Measurements from ENCODE around the gene RPS6KA2. TPM values are rescaled to one million over a fixed set of nuclear protein-coding genes. Genes with fewer than 3 reads are reported as not detected.

Gene RPS6KA2
- total RNA-seq, 1 donor = 2.4 TPM

DNA sequence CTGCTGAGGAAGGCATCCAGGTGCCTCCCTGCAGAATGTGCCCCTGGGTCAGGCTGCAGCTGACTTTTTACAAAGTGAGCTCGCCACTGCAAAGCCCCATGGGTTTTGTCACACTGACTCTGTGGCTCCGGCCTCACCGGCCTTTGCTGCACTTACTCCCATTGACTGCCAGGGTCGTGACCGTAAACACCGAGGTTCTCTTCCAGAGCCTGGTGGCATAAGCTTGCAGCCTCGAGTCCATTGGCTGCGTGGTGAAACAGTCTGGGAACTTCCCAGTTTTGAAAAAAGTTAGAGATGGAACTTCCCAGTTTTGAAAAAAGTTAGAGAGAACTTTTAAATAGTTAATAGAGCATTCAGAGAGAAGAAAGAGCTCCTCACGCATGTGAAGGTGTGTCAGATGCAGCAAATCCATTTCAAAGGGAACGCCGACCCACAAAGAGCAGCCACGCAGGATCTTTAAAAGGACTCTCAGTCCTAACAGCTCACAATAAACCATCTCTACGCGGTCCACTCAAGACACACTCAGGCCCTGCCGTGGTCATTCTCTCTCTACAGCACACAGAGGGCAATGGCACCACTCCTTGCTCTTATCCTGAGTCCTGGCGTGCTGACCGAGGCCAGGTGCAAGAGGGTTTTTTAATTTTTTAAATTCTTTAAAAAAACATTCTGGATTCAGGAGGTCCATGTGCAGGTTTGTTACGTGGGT is 53.4 kb downstream of the RPS6KA2 start:
- Histone ChIP-seq H3K9me3 (ENCODE audit: low read depth, low read length) (no peaks in the 10 kb centered on the region), H3K27me3 (ENCODE audit: insufficient read depth, low read length) (no peaks in the 10 kb centered on the region), H3K4me3 (ENCODE audit: low read length) (no peak overlapping the region), H3K4me1 (ENCODE audit: insufficient read depth, low read length) (no peaks in the 10 kb centered on the region)

DNA sequence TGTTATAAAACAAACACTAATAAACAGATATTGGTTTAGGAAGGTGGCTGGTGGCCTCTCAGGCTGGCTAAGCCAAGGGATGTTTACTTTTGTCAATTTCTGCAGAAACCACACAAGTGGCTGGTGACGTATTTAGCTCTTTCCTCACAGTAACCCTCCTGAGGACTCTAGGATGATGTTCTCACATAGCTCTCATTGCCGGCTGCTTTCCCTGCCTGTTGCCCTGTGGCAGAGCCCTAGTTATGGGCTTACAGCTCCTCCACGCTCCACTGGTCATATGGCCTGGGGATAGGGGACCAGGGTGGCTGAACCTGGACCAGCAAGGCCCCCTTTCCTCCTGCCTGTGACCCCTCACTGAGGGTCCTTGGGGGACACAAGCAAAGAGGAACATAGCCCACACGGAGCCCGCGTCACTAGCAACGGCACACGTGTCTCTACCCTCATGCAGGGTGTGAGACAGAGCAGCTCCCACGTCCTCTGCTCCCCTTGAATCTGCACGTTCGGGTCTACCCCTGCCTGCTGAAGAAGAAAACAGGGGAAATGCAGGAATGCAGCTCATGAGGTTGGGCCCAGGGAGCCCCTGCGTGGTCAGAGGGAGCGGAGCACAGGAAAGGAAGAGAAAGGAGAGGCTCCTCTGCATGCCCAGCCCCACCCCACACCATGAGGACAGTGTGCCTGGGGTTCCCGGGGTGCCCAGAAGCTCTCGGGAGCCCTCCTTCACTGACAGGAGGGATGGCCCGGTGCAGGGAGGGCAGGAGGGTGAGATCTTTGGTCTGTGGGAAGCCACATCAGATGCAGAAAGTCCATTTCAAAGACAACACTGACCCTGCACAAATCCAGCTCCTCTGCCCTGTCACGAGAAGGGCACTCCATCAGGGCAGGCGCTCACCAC is 54.4 kb downstream of the RPS6KA2 start:
- Histone ChIP-seq H3K4me1 (ENCODE audit: insufficient read depth, low read length) (no peaks in the 10 kb centered on the region), H3K9me3 (ENCODE audit: low read depth, low read length) (no peaks in the 10 kb centered on the region), H3K27me3 (ENCODE audit: insufficient read depth, low read length) (no peaks in the 10 kb centered on the region), H3K4me3 (ENCODE audit: low read length) (no peak overlapping the region)

DNA sequence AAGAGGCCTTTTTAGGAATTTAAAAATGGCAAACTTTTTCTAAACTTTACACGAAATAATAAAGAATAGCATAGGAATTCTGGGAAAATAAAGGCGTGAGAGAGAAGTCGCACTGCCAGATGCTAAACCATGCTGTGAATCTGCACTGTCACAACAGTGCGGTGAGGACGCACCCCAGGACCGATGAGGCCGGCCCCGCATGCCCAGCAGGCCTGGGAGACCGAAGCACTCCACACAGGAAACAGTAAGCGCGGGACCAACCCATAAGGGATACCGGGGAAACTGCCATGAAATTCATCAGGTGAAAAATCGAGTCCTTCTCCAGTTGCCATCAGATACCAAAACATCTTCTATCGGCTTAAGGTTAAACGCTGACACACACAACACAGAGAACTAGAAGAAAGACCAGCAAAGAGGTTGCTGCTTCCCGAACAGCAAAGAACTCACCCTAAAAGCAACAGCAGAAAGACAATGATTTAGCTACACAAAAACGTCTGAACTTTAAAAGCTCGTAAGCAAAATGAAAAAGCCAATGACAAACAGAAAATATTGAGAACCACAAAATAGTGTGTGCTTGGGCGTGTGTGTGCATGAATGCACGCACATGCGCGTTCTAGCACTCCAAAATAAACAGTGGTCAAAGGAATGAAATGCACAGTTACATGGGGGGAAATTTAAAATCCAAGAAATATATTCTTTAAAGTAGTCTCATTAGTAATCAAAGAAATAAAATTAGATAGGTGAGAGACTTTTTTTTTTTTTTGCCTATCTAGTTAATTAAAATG is 55.9 kb downstream of the RPS6KA2 start:
- H3K4me3 ChIP-seq (ENCODE audit: low read length) = no peak overlapping the region
- H3K27me3 ChIP-seq (ENCODE audit: insufficient read depth, low read length) = no peaks in the 10 kb centered on the region
- H3K4me1 ChIP-seq (ENCODE audit: insufficient read depth, low read length) = no peaks in the 10 kb centered on the region
- no peaks in the 10 kb centered on the region for H3K9me3 ChIP-seq (ENCODE audit: low read depth, low read length)

DNA sequence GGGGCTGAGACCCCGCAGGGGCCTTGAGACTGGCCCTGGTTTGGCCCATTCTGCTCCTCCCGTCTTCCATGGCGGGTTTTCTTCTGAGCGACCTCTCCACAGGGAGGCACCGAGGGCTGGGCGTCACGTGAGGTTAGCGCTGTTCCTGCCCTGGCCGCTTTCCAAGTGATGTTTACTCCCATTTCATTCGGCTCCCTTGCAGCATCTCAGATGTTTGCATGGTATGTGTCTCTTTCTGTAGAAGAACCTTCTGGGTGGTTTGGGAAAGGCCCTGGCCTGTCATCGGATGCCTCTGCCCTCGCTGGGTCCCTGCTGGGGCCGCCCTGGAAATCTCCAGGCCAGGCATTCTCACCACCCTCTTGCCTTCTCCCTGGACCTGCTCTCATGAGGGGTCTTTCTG is 57.8 kb downstream of the RPS6KA2 start:
- Histone ChIP-seq H3K9me3 (ENCODE audit: low read depth, low read length) (no peaks in the 10 kb centered on the region), H3K27me3 (ENCODE audit: insufficient read depth, low read length) (no peaks in the 10 kb centered on the region), H3K4me3 (ENCODE audit: low read length) (no peak overlapping the region)

DNA sequence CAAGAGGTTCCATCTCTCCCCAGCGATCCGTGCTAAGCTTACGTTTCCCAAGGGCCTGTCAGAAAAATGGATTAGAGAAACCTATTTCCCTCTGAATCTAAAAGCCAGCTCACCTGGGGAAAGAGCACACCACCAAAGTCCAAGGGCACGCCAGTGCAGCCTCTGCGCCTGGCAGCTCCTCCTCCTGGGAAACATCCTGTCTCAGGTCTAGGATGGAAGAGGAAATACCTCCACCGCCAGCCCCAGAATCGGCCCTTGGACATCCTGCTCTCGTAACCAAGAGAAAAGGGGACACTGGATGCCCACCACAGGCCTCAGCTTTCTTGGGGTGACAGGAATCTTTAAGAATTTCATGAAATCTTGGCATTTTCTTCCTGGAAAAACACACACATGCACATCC is 59.2 kb downstream of the RPS6KA2 start:
- Histone ChIP-seq H3K4me1 (ENCODE audit: insufficient read depth, low read length) (no peaks in the 10 kb centered on the region), H3K4me3 (ENCODE audit: low read length) (no peak overlapping the region), H3K27me3 (ENCODE audit: insufficient read depth, low read length) (no peaks in the 10 kb centered on the region), H3K9me3 (ENCODE audit: low read depth, low read length) (no peaks in the 10 kb centered on the region)

More for the DNA sequence above, 57.8 kb downstream of the RPS6KA2 start:
- H3K4me1 ChIP-seq (ENCODE audit: insufficient read depth, low read length) = no peaks in the 10 kb centered on the region

DNA sequence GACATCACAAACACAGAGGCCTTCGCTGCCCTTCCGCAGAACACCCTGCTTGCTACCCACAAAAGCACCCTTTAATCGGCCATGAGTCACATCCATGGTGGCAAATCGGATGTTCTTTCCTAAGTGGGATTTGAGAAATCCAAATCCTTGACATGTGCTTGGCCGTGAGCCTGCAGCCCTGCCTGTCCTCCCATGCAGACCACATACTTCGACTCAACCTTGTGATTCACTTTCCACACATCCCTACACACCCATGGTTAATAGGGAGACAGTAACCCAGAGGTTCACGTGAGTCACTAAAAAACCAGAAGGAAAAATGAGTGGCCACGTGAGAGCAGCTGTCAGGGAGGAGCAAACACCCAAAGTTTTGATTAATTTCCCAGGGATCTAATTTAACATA is 59.9 kb downstream of the RPS6KA2 start:
- Histone ChIP-seq H3K4me1 (ENCODE audit: insufficient read depth, low read length) (no peaks in the 10 kb centered on the region), H3K9me3 (ENCODE audit: low read depth, low read length) (no peaks in the 10 kb centered on the region), H3K4me3 (ENCODE audit: low read length) (no peak overlapping the region), H3K27me3 (ENCODE audit: insufficient read depth, low read length) (no peaks in the 10 kb centered on the region)

DNA sequence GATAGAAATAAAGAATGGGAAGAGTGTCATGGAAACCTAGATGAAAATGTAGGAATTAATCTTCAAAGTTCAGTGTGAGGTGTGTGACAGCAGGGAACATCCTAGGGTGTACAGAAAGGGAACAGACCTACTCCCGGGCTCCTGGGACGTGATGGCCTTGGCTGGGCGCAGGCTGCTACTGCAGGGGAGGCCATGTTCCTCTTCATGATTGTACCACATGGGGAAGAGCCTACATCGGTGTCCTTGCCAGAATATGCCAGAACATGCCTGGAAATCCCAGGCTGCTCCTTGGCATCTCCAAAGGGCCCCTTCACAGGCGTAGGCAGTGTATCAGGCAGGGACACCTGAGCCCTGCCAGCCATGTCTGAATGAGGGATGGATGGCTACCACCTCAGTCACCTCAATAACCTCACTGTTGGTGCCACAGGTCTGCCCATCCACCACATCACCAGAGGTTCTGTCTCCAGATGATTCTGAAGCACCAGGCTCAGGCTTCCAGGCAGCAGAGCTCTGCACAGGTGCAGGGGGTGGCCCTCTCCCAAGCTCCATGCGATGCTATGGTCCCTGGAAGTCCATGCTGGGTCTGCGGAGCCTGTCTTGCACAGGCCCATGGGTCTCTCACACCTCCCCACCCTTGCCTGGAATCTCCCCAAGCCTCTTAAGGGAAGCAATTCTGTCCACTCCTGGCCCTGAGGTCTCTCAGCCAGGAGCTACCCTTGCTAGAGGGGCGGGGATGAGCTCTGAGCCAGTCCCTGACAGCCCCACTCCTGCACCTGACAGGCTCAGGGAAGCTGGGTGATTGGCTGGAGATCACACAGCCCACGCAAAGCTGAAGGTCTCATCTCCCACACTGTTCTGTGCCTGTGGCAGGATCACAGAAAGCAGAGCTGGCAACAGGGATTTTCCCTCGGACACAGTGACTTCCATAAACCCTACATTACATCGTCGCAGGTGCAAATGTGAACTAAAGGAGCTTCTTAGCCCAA is 60.7 kb downstream of the RPS6KA2 start:
- no peaks in the 10 kb centered on the region for H3K4me1 ChIP-seq (ENCODE audit: insufficient read depth, low read length)
- no peaks in the 10 kb centered on the region for H3K9me3 ChIP-seq (ENCODE audit: low read depth, low read length)
- no peaks in the 10 kb centered on the region for H3K27me3 ChIP-seq (ENCODE audit: insufficient read depth, low read length)
- no peak overlapping the region for H3K4me3 ChIP-seq (ENCODE audit: low read length)

DNA sequence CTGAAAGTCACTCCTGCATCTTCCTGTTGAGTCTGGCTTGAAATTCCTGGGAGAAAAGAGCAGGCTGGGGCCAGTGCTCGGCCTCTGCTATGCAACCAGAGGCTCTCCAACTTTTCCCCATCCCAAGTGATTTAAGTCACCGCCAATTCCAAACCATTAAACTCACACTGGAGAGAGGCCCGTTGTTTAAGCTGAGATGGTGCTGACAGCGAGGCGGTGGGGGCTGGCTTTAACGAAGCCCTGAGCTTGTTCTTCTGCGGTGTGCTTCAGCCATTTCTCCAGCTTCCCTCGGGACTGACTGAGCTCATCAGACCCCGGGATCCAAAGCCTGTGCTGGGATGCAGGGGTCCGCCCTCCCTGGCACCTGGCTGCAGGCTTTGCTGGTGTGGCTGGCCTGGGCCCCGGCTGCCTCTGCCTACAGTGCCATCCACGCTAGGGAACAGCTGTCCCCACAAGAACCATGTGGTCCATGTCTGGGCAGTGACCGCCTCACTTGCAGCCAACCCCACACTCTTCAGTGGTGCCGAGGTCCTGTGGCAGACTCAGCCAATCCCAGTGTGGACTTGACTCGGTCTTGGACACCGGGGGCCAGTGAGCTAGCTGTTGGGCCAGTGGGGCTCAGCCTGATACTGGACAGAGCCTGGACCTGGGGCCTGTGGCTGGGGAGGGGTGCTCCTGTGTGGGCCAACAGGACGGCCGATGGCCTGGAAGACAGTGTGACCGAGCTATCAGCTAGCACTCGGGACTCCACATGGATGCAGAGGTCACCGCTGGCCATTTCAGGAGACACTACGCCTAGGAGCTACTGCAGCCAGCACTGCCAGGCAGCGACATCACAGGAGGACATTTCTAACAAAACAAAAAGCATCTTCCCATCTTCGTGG is 61.7 kb downstream of the RPS6KA2 start:
- Histone ChIP-seq H3K9me3 (ENCODE audit: low read depth, low read length) (no peaks in the 10 kb centered on the region), H3K4me3 (ENCODE audit: low read length) (no peak overlapping the region), H3K4me1 (ENCODE audit: insufficient read depth, low read length) (no peaks in the 10 kb centered on the region), H3K27me3 (ENCODE audit: insufficient read depth, low read length) (no peaks in the 10 kb centered on the region)

DNA sequence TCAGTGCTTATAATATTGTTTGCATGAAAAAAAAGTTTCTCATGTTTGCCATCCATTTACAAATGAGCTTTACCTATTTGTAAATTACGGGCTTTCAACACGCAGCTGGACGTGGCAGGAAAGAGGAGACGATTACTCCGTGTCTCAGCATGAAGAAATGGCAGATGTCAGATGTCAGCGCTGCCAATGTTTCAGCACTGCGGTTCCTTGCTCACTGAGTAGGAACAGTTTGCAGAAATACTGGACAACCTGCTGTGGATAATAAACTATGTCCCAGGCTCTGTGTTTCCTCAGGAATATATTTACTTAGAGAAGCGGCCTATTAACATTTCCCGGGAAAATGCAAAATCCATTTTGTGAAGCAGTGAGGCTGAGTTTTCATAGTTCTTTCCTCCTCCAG is 63.2 kb downstream of the RPS6KA2 start:
- H3K9me3 ChIP-seq (ENCODE audit: low read depth, low read length) = no peaks in the 10 kb centered on the region
- H3K4me3 ChIP-seq (ENCODE audit: low read length) = no peak overlapping the region
- no peaks in the 10 kb centered on the region for H3K27me3 ChIP-seq (ENCODE audit: insufficient read depth, low read length)
- no peaks in the 10 kb centered on the region for H3K4me1 ChIP-seq (ENCODE audit: insufficient read depth, low read length)

DNA sequence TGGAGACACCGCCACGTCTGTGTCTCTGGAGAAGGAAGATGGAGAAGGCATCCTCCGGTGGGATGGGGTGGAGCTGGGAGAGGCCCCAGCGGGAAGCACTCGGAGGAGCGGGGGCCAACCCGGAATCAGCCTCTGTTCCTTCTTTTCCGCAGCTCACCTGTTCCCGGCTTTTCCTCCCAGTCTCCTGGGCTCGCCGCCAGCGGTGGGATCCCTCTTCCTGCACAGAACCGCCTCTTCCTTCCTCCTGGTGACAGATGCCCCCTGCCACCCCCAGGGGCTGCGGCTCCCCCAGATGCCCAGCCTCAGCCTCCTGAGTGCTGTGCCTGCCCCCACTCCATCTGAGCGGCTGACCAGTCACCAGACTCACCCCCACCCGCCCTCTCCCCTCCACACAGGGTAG is 63.9 kb downstream of the RPS6KA2 start:
- H3K4me3 ChIP-seq (ENCODE audit: low read length) = no peak overlapping the region
- H3K27me3 ChIP-seq (ENCODE audit: insufficient read depth, low read length) = no peaks in the 10 kb centered on the region
- H3K9me3 ChIP-seq (ENCODE audit: low read depth, low read length) = no peaks in the 10 kb centered on the region
- no peaks in the 10 kb centered on the region for H3K4me1 ChIP-seq (ENCODE audit: insufficient read depth, low read length)

DNA sequence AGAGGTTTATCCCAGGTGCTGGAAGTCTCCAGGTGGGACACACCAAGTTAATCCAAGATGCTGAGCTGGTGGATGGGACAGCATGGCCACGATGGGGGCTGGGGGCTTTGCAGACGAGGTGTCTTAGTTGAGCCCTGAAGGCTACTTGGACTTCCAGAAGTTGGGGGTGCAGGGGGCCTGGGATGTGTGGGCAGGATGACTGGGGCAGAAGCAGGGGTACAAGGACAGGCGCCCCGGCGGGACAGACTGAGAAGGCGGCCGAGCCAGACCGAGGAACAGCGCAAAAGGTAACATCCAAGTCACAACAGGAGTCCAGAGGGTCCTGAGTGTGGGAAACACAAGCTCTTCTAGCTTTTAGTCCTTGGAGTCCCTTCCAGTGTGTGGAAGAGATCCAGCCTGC is 64.3 kb downstream of the RPS6KA2 start:
- Histone ChIP-seq H3K27me3 (ENCODE audit: insufficient read depth, low read length) (no peaks in the 10 kb centered on the region), H3K4me3 (ENCODE audit: low read length) (no peak overlapping the region), H3K4me1 (ENCODE audit: insufficient read depth, low read length) (no peaks in the 10 kb centered on the region), H3K9me3 (ENCODE audit: low read depth, low read length) (no peaks in the 10 kb centered on the region)

DNA sequence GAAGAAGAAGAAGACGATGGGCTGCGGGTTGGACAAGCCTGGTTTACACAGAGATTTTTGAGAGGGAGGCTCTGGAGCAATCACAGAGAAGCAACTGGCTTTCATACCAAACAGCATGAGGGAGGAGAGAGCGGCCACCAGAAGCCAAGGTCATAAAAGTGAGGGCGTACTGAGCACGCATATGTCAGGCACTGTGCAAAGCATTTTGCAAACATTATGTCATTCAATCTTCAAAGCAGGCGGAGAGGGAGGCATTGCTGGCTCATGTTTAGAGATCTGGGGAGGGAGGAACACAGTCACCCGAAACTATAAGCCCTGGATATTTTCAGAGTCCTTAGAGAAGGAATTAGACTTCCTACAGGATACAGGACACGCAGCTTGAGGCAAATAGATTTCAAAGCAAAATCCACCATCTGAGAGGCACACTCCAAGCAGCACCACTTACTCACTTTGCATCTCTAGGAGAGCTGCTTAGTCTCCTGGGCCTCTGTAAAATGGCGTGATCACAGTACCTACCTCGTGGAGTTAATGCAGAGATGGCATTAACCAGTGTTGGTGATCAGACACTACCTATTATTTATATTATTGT is 65.2 kb downstream of the RPS6KA2 start:
- H3K27me3 ChIP-seq (ENCODE audit: insufficient read depth, low read length) = no peaks in the 10 kb centered on the region
- no peak overlapping the region for H3K4me3 ChIP-seq (ENCODE audit: low read length)
- no peaks in the 10 kb centered on the region for H3K9me3 ChIP-seq (ENCODE audit: low read depth, low read length)
- peaks cover 4% of the 10 kb centered on the region for H3K4me1 ChIP-seq (ENCODE audit: insufficient read depth, low read length)

DNA sequence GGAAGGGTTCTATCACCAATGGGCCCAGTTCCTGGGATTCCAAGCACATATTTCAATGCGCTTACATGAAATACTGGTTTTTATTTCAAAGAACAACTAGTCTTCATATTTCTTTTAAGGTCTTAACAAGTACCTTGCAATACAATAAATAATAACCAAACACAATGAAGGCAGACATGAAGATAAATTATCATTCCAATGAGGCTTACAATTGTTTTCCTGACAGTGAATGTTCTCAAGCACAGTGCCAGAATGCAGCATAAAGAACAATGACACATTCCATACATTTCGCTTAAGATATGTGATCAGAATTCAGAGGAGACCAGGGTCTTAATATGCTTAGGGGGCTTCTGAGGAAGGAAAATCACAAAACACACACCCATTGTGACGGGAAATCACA is 66.8 kb downstream of the RPS6KA2 start:
- H3K4me1 ChIP-seq (ENCODE audit: insufficient read depth, low read length) = peaks cover 9% of the 10 kb centered on the region
- H3K4me3 ChIP-seq (ENCODE audit: low read length) = no peak overlapping the region
- H3K9me3 ChIP-seq (ENCODE audit: low read depth, low read length) = no peaks in the 10 kb centered on the region

More for the DNA sequence above, 66.8 kb downstream of the RPS6KA2 start:
- H3K27me3 ChIP-seq (ENCODE audit: insufficient read depth, low read length) = no peaks in the 10 kb centered on the region

Data from mononuclear cell (primary cell).